Measurements from ENCODE around the gene CDK9. TPM values are rescaled to one million over a fixed set of nuclear protein-coding genes. Genes with fewer than 3 reads are reported as not detected.

The CDK9 gene
- total RNA-seq, 4 donors from 2014 or later, result 22.3 to 53.2 (median 41.2) TPM

GRCh38 chr9:127837346-127837745 lies 51.5 kb downstream of the CDK9 start:
- 61 to 66% methylated on average over 3 of the region's 4 CpGs for WGBS, 2 donors
- Histone ChIP-seq H3K9me3 (no peaks in the 10 kb centered on the region), H3K4me1 (peaks cover 28 to 83% (median 59%) of the 10 kb centered on the region in 3 donors), H3K4me3 (no peak overlapping the region), H3K27me3 (no peaks in the 10 kb centered on the region), H3K27ac (peak overlapping the region; percentile 33 to 96 (median 84)), H3K36me3 (no peaks in the 10 kb centered on the region)
- intact Hi-C loops (cut with DNase I), result no loop called here
- no peak for DNase-seq
- TF ChIP-seq POLR2A (IDR thresholded peaks at IDR 0.05), result no peak
- TF ChIP-seq, protein P1, sequence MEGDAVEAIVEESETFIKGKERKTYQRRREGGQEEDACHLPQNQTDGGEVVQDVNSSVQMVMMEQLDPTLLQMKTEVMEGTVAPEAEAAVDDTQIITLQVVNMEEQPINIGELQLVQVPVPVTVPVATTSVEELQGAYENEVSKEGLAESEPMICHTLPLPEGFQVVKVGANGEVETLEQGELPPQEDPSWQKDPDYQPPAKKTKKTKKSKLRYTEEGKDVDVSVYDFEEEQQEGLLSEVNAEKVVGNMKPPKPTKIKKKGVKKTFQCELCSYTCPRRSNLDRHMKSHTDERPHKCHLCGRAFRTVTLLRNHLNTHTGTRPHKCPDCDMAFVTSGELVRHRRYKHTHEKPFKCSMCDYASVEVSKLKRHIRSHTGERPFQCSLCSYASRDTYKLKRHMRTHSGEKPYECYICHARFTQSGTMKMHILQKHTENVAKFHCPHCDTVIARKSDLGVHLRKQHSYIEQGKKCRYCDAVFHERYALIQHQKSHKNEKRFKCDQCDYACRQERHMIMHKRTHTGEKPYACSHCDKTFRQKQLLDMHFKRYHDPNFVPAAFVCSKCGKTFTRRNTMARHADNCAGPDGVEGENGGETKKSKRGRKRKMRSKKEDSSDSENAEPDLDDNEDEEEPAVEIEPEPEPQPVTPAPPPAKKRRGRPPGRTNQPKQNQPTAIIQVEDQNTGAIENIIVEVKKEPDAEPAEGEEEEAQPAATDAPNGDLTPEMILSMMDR (IDR thresholded peaks at IDR 0.05), result no peak

DNA sequence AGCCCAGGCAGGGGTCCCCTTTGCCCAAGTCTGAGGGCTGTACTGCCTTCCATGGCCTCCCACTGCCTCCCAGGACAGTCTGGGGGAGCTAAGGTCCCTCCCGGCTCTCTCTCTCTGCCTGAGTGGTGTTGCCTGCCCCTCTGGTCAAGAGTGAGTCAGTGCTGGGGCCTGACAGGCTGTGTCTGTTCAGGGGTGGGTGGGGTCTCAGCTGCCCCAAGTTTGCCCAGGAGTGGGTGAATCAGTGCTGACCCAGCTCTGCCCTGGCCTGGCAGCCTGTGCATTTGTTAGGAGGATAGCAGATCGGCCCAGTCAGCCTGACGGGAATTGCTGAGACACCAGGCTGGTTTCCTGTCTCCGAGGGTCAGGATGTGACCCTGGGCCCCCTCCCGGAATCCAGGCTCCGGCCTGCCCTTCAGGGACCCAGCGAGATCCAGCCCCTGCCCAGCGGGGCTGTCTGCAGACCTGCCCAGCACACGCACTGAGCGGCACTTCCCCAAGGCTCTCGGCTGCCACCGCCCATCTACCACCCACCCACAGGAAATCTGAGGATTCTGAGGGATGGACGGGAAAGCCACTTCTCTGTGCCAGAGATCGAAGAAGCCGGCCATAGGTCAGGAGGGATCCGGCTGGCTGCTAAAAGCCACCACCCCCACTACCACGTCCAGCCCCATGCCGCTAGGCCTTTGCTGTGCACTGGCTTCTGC lies 52.7 kb downstream of the CDK9 start:
- Histone ChIP-seq H3K36me3 (no peaks in the 10 kb centered on the region), H3K27me3 (no peaks in the 10 kb centered on the region), H3K4me3 (peak overlapping the region in 1 of 4 donors; percentile 41), H3K4me1 (peaks cover 28 to 80% (median 49%) of the 10 kb centered on the region in 3 donors), H3K9me3 (no peaks in the 10 kb centered on the region), H3K27ac (peak overlapping the region; percentile 70 to 96 (median 84))
- WGBS, 2 donors, result 42 to 51% methylated on average over 2 to 14 of the region's 18 CpGs
- TF ChIP-seq POLR2A (IDR thresholded peaks at IDR 0.05), result peak in 1 of 4 donors; percentile 34
- TF ChIP-seq, protein P1 (IDR thresholded peaks at IDR 0.05), result no peak
- intact Hi-C loops (cut with DNase I), result no loop called here
- DNase-seq, result peak; percentile 42

Small RNA genes lying within 50 kb of the gene (small RNA-seq; reads per million reads assigned to genes)
- gene RF00019, result 0 reads per million in 4 donors

Other genes with a start within 250 kb of the CDK9 start
- 10 to 100 TPM in 2 of 4 donors, 1 to 10 TPM in 2; 4.7 to 36.1 (median 12.2) TPM for gene STXBP1, start 173.8 kb upstream of the CDK9 start, total RNA-seq
- gene CFAP157, start 79.0 kb upstream of the CDK9 start, total RNA-seq, result under 1 TPM in 1 of 4 donors, not detected in 3; 0.19 TPM
- 10 to 100 TPM in 3 of 4 donors, 1 to 10 TPM in 1; 4.5 to 12.6 (median 11.6) TPM for gene PTRH1, start 70.4 kb upstream of the CDK9 start, total RNA-seq
- gene TTC16, start 70.0 kb upstream of the CDK9 start, total RNA-seq, result under 1 TPM in 2 of 4 donors, not detected in 2; under 0.01 to 0.23 TPM
- 10 to 100 TPM; 10.7 to 12.5 (median 11.5) TPM for gene TOR2A, start 50.7 kb upstream of the CDK9 start, total RNA-seq
- 1 to 10 TPM in 3 of 4 donors, under 1 TPM in 1; 0.38 to 4.8 (median 2.8) TPM for gene SH2D3C, start 7.4 kb upstream of the CDK9 start, total RNA-seq
- gene FPGS, start 16.8 kb downstream of the CDK9 start, total RNA-seq, result 10 to 100 TPM; 38.2 to 52.0 (median 47.0) TPM
- 10 to 100 TPM in 3 of 4 donors, 1 to 10 TPM in 1; 7.2 to 32.8 (median 18.0) TPM for gene ENG, start 68.6 kb downstream of the CDK9 start, total RNA-seq
- gene AK1, start 91.6 kb downstream of the CDK9 start, total RNA-seq, result 10 to 100 TPM; 11.1 to 36.1 (median 26.8) TPM
- gene ST6GALNAC6, start 113.6 kb downstream of the CDK9 start, total RNA-seq, result 10 to 100 TPM; 14.5 to 69.4 (median 26.1) TPM
- 10 to 100 TPM; 12.5 to 33.0 (median 23.8) TPM for gene ST6GALNAC4, start 131.0 kb downstream of the CDK9 start, total RNA-seq
- 1 to 10 TPM in 3 of 4 donors, not detected in 1; 3.1 to 4.6 (median 3.6) TPM for gene PIP5KL1, start 144.7 kb downstream of the CDK9 start, total RNA-seq
- gene DPM2, start 151.8 kb downstream of the CDK9 start, total RNA-seq, result 10 to 100 TPM; 12.5 to 18.5 (median 15.7) TPM
- gene EEIG1, start 195.0 kb downstream of the CDK9 start, total RNA-seq, result 10 to 100 TPM; 16.9 to 65.0 (median 24.0) TPM

All from esophagus squamous epithelium (tissue), 5 donors.